ENCODE data around the gene THSD7A.

The THSD7A gene

DNA sequence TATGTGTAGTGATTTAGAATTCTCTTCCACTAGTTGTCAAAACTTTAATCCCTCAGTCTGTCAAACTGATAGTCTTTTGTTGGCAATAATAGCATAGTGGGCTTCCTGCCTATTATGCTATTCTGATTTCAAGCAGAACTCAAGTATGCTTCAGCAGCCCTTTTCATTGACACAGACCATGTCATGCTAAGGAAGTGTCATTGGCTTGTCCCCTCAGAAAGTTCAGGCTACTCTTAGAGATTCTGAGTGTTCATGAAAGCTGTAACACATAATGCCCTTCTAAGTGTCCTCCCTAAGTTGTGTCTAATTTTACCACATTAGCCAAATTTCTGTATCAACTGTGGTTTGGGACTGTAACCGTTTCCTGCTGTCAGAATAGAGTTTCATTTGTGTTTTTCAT is 198.7 kb downstream of the THSD7A start:
- Histone ChIP-seq H3K4me2 (ENCODE audit: low read length) (no peak overlapping the region), H3K27ac (ENCODE audit: low read depth, low read length) (no peak overlapping the region), H3K4ac (ENCODE audit: low read depth, low read length) (no peak overlapping the region), H3K4me1 (ENCODE audit: control insufficient read depth in 1 of 2, insufficient read depth in 2 of 2, low read length in 2 of 2) (no peaks in the 10 kb centered on the region), H3K9me3 (ENCODE audit: insufficient read depth, low read depth, low read length) (no peaks in the 10 kb centered on the region), H3K27me3 (ENCODE audit: insufficient read depth, low read length) (no peaks in the 10 kb centered on the region), H4K12ac (ENCODE audit: low read depth, low read length) (no peak overlapping the region), H3K14ac (ENCODE audit: low read length) (no peak overlapping the region), H2BK12ac (ENCODE audit: low read length) (no peak overlapping the region), H2AK5ac (ENCODE audit: low read length) (no peak overlapping the region), H3K79me1 (ENCODE audit: low read length) (no peaks in the 10 kb centered on the region), H3K23ac (ENCODE audit: low read length) (no peak overlapping the region), H3K18ac (ENCODE audit: low read length) (no peak overlapping the region), H3K79me2 (ENCODE audit: control insufficient read depth, insufficient read depth, low read length, poor library complexity) (no peaks in the 10 kb centered on the region), H4K8ac (ENCODE audit: low read depth, low read length) (no peak overlapping the region), H2AFZ (ENCODE audit: insufficient read depth, low read length, poor library complexity) (no peak overlapping the region), H2BK120ac (ENCODE audit: insufficient read depth, low read length, poor library complexity) (no peak overlapping the region), H4K91ac (ENCODE audit: low read depth, low read length) (no peak overlapping the region), H3K4me3 (ENCODE audit: low read depth, low read length) (no peak overlapping the region), H2BK5ac (ENCODE audit: low read depth, low read length, poor library complexity) (no peak overlapping the region), H3K9ac (ENCODE audit: low read length) (no peak overlapping the region), H3K36me3 (ENCODE audit: control insufficient read depth in 1 of 2, insufficient read depth in 2 of 2, low read length in 2 of 2) (no peaks in the 10 kb centered on the region)
- DNase-seq: no peak
- no CpG with 5 or more reads among the region's 1 CpG for WGBS (ENCODE audit: extremely low coverage, insufficient coverage, insufficient read length)

DNA sequence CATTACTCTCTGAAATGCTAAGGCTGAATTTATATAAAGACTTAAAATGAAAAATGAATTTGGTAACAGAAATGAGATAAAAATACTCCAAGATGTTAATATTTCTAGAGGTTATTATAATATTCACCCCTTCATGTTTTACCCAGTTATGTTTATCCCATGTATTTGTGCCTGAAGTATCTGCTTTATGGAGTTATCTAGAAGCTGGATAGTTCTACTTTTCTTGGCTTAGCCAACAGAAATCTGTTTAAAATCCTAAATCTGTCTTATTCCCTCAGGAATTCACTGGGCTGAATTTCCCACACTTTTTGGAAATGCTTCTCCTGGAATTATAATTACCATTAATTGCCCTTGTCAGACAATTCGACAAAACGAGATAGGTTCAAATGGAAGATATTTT is 201.6 kb downstream of the THSD7A start:
- no peak overlapping the region for H3K9ac ChIP-seq (ENCODE audit: low read length)
- H4K12ac ChIP-seq (ENCODE audit: low read depth, low read length): no peak overlapping the region
- no peak overlapping the region for H3K4me3 ChIP-seq (ENCODE audit: low read depth, low read length)
- WGBS (ENCODE audit: extremely low coverage, insufficient coverage, insufficient read length): no CpG with 5 or more reads among the region's 2 CpGs
- H2AFZ ChIP-seq (ENCODE audit: insufficient read depth, low read length, poor library complexity): no peak overlapping the region
- H3K4me2 ChIP-seq (ENCODE audit: low read length): no peak overlapping the region
- no peaks in the 10 kb centered on the region for H3K9me3 ChIP-seq (ENCODE audit: insufficient read depth, low read depth, low read length)
- no peak overlapping the region for H3K23ac ChIP-seq (ENCODE audit: low read length)
- no peak overlapping the region for H2BK5ac ChIP-seq (ENCODE audit: low read depth, low read length, poor library complexity)
- no peak overlapping the region for H2AK5ac ChIP-seq (ENCODE audit: low read length)
- no peak overlapping the region for H2BK120ac ChIP-seq (ENCODE audit: insufficient read depth, low read length, poor library complexity)
- H3K18ac ChIP-seq (ENCODE audit: low read length): no peak overlapping the region
- H3K36me3 ChIP-seq (ENCODE audit: control insufficient read depth in 1 of 2, insufficient read depth in 2 of 2, low read length in 2 of 2): no peaks in the 10 kb centered on the region
- DNase-seq: no peak
- no peaks in the 10 kb centered on the region for H3K27me3 ChIP-seq (ENCODE audit: insufficient read depth, low read length)
- H4K8ac ChIP-seq (ENCODE audit: low read depth, low read length): no peak overlapping the region
- no peak overlapping the region for H2BK12ac ChIP-seq (ENCODE audit: low read length)
- H3K79me1 ChIP-seq (ENCODE audit: low read length): no peaks in the 10 kb centered on the region
- no peaks in the 10 kb centered on the region for H3K79me2 ChIP-seq (ENCODE audit: control insufficient read depth, insufficient read depth, low read length, poor library complexity)
- no peak overlapping the region for H3K4ac ChIP-seq (ENCODE audit: low read depth, low read length)
- no peak overlapping the region for H4K91ac ChIP-seq (ENCODE audit: low read depth, low read length)
- H3K4me1 ChIP-seq (ENCODE audit: control insufficient read depth in 1 of 2, insufficient read depth in 2 of 2, low read length in 2 of 2): no peaks in the 10 kb centered on the region
- no peak overlapping the region for H3K14ac ChIP-seq (ENCODE audit: low read length)
- no peak overlapping the region for H3K27ac ChIP-seq (ENCODE audit: low read depth, low read length)

- H3K4me2 ChIP-seq (ENCODE audit: low read length): no peak overlapping the region
- no peaks in the 10 kb centered on the region for H3K4me1 ChIP-seq (ENCODE audit: control insufficient read depth in 1 of 2, insufficient read depth in 2 of 2, low read length in 2 of 2)
- H4K12ac ChIP-seq (ENCODE audit: low read depth, low read length): no peak overlapping the region
- H3K4ac ChIP-seq (ENCODE audit: low read depth, low read length): no peak overlapping the region
- no peaks in the 10 kb centered on the region for H3K79me1 ChIP-seq (ENCODE audit: low read length)
- H2BK5ac ChIP-seq (ENCODE audit: low read depth, low read length, poor library complexity): no peak overlapping the region
- H3K18ac ChIP-seq (ENCODE audit: low read length): no peak overlapping the region
- H2AFZ ChIP-seq (ENCODE audit: insufficient read depth, low read length, poor library complexity): no peak overlapping the region
- H3K9ac ChIP-seq (ENCODE audit: low read length): no peak overlapping the region
- WGBS (ENCODE audit: extremely low coverage, insufficient coverage, insufficient read length): no CpG with 5 or more reads among the region's 2 CpGs
- no peak overlapping the region for H2BK120ac ChIP-seq (ENCODE audit: insufficient read depth, low read length, poor library complexity)
- no peak overlapping the region for H4K91ac ChIP-seq (ENCODE audit: low read depth, low read length)
- H3K4me3 ChIP-seq (ENCODE audit: low read depth, low read length): no peak overlapping the region
- H2AK5ac ChIP-seq (ENCODE audit: low read length): no peak overlapping the region
- H3K36me3 ChIP-seq (ENCODE audit: control insufficient read depth in 1 of 2, insufficient read depth in 2 of 2, low read length in 2 of 2): no peaks in the 10 kb centered on the region
- no peak overlapping the region for H3K23ac ChIP-seq (ENCODE audit: low read length)
- H3K27ac ChIP-seq (ENCODE audit: low read depth, low read length): no peak overlapping the region
- no peak overlapping the region for H3K14ac ChIP-seq (ENCODE audit: low read length)
- no peaks in the 10 kb centered on the region for H3K27me3 ChIP-seq (ENCODE audit: insufficient read depth, low read length)
- no peaks in the 10 kb centered on the region for H3K79me2 ChIP-seq (ENCODE audit: control insufficient read depth, insufficient read depth, low read length, poor library complexity)
- H3K9me3 ChIP-seq (ENCODE audit: insufficient read depth, low read depth, low read length): no peaks in the 10 kb centered on the region
- H4K8ac ChIP-seq (ENCODE audit: low read depth, low read length): no peak overlapping the region
- DNase-seq: peak in 1 of 2 donors; percentile 9
- no peak overlapping the region for H2BK12ac ChIP-seq (ENCODE audit: low read length)
Observed at GRCh38 chr7:11625669-11626068, 206.3 kb downstream of the THSD7A start.

DNA sequence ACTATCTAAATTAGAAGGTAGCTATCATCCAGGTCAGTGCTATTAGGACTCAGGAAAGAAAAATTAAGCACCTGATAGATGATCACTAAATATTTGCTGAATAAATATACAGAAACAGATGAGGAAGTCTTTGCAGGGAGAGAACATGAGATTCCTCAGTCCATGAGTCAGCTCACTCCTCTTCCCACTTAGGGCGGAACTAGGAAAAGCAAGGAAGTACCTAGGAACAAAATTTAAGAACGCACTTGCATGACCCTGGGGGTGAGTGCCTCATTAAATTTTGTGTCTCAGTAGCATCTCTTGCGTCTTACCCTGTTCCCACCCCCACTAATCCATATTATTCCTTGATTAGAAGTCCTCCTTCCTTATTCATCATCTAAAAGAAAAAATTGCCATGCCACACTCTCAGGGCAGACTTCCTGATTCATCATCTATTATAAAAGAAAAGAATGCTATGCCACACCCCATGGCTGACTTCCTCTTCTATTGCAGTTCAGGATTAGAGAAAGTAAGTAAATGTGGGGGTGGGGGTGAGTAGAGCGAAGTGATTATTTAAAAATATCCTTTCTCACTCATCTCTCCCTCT is 208.8 kb downstream of the THSD7A start:
- no peak overlapping the region for H2AFZ ChIP-seq (ENCODE audit: insufficient read depth, low read length, poor library complexity)
- no peak overlapping the region for H3K23ac ChIP-seq (ENCODE audit: low read length)
- no peak overlapping the region for H3K4me3 ChIP-seq (ENCODE audit: low read depth, low read length)
- no peak overlapping the region for H3K4me2 ChIP-seq (ENCODE audit: low read length)
- H3K79me1 ChIP-seq (ENCODE audit: low read length): no peaks in the 10 kb centered on the region
- H3K79me2 ChIP-seq (ENCODE audit: control insufficient read depth, insufficient read depth, low read length, poor library complexity): no peaks in the 10 kb centered on the region
- WGBS (ENCODE audit: extremely low coverage, insufficient coverage, insufficient read length): no CpG with 5 or more reads among the region's 4 CpGs
- no peaks in the 10 kb centered on the region for H3K36me3 ChIP-seq (ENCODE audit: control insufficient read depth in 1 of 2, insufficient read depth in 2 of 2, low read length in 2 of 2)
- no peaks in the 10 kb centered on the region for H3K27me3 ChIP-seq (ENCODE audit: insufficient read depth, low read length)
- H4K12ac ChIP-seq (ENCODE audit: low read depth, low read length): no peak overlapping the region
- no peak overlapping the region for H4K8ac ChIP-seq (ENCODE audit: low read depth, low read length)
- no peak overlapping the region for H3K4ac ChIP-seq (ENCODE audit: low read depth, low read length)
- H3K9me3 ChIP-seq (ENCODE audit: insufficient read depth, low read depth, low read length): no peaks in the 10 kb centered on the region
- H3K9ac ChIP-seq (ENCODE audit: low read length): no peak overlapping the region
- no peak overlapping the region for H2BK120ac ChIP-seq (ENCODE audit: insufficient read depth, low read length, poor library complexity)
- no peak overlapping the region for H4K91ac ChIP-seq (ENCODE audit: low read depth, low read length)
- H3K18ac ChIP-seq (ENCODE audit: low read length): no peak overlapping the region
- DNase-seq: no peak
- no peak overlapping the region for H2BK5ac ChIP-seq (ENCODE audit: low read depth, low read length, poor library complexity)
- H3K4me1 ChIP-seq (ENCODE audit: control insufficient read depth in 1 of 2, insufficient read depth in 2 of 2, low read length in 2 of 2): no peaks in the 10 kb centered on the region
- H3K14ac ChIP-seq (ENCODE audit: low read length): no peak overlapping the region
- H2BK12ac ChIP-seq (ENCODE audit: low read length): no peak overlapping the region
- H3K27ac ChIP-seq (ENCODE audit: low read depth, low read length): no peak overlapping the region
- no peak overlapping the region for H2AK5ac ChIP-seq (ENCODE audit: low read length)

Measured in trophoblast cell (in vitro differentiated cells and primary cell).